Measurements from ENCODE around the gene ALDOB.
"Not testable (repeated sequence)": the region's sequence is repeated elsewhere in the genome, so short reads cannot be mapped to it uniquely, and the experiment has no call there.

Gene ALDOB

GRCh38 chr9:101418518-101419430 lies 16.8 kb downstream of the ALDOB start:
- no peak for DNase-seq

GRCh38 chr9:101417977-101418376 lies 17.6 kb downstream of the ALDOB start:
- no peak for DNase-seq

- no peak for DNase-seq
These were observed 18.2 kb downstream of the ALDOB start for GRCh38 chr9:101417389-101417788.

GRCh38 chr9:101415578-101415977 lies 20.0 kb downstream of the ALDOB start:
- no peak for DNase-seq

GRCh38 chr9:101414839-101415238 lies 20.7 kb downstream of the ALDOB start:
- DNase-seq = no peak

GRCh38 chr9:101409079-101409477 lies 26.5 kb downstream of the ALDOB start:
- DNase-seq = peak; percentile 15

GRCh38 chr9:101408374-101409078 lies 27.0 kb downstream of the ALDOB start:
- DNase-seq = no peak

GRCh38 chr9:101403516-101404285 lies 31.9 kb downstream of the ALDOB start:
- DNase-seq = no peak

- DNase-seq = no peak
These were observed 35.5 kb downstream of the ALDOB start for GRCh38 chr9:101400120-101400519.

- DNase-seq = no peak
These were observed 36.0 kb downstream of the ALDOB start for GRCh38 chr9:101399643-101399970.

GRCh38 chr9:101398930-101399642 lies 36.5 kb downstream of the ALDOB start:
- DNase-seq = peak; percentile 22

- peak; percentile 99 for DNase-seq
These were observed 37.3 kb downstream of the ALDOB start, which contains the start of the genes MRPL50 and ZNF189 for GRCh38 chr9:101398068-101398929. MRPL50 (minus strand) TSS chr9:101398618; CDS start chr9:101398592, 26 bp downstream. ZNF189 (plus strand) TSS chr9:101398851; CDS start chr9:101399157, 306 bp downstream.

- DNase-seq = peak; percentile 45
These were observed 37.9 kb downstream of the ALDOB start for GRCh38 chr9:101397746-101398067.

GRCh38 chr9:101394687-101395086 lies 40.9 kb downstream of the ALDOB start:
- DNase-seq = no peak

- DNase-seq = no peak
These were observed 42.4 kb downstream of the ALDOB start for GRCh38 chr9:101393135-101393534.

- peak; percentile 23 for DNase-seq
These were observed 47.0 kb downstream of the ALDOB start for GRCh38 chr9:101388507-101388993.

- DNase-seq = peak; percentile 75
These were observed 47.6 kb downstream of the ALDOB start for GRCh38 chr9:101387871-101388506.

- DNase-seq = not testable (repeated sequence)
These were observed 50.6 kb downstream of the ALDOB start, which contains the start of gene BAAT for GRCh38 chr9:101384873-101385536. BAAT (minus strand) TSS chr9:101385006; CDS start chr9:101371404, 13,602 bp downstream.

GRCh38 chr9:101383361-101383760 lies 52.2 kb downstream of the ALDOB start:
- no peak for DNase-seq

GRCh38 chr9:101381833-101382342 lies 53.7 kb downstream of the ALDOB start:
- DNase-seq = no peak

All from NCI-H2171 treated with DMSO at 0.1 percent for 48 hours (cell line).